Measurements from ENCODE around the gene CLUH.

Gene CLUH

GRCh38 chr17:2734939-2735338 lies 23.4 kb upstream of the CLUH start:
- no peak for DNase-seq
- no peak overlapping the region for H3K23ac ChIP-seq (ENCODE audit: low read length)
- no peak overlapping the region for H2BK12ac ChIP-seq (ENCODE audit: low read length)
- H3K9ac ChIP-seq (ENCODE audit: low read length): peak overlapping the region; percentile 27
- H3K4me3 ChIP-seq (ENCODE audit: low read depth, low read length): no peak overlapping the region
- H2BK5ac ChIP-seq (ENCODE audit: low read depth, low read length, poor library complexity): no peak overlapping the region
- no peak overlapping the region for H2BK120ac ChIP-seq (ENCODE audit: insufficient read depth, low read length, poor library complexity)
- H3K36me3 ChIP-seq (ENCODE audit: control insufficient read depth in 1 of 2, insufficient read depth in 2 of 2, low read length in 2 of 2): no peaks in the 10 kb centered on the region
- H3K27ac ChIP-seq (ENCODE audit: low read depth, low read length): no peak overlapping the region
- no peaks in the 10 kb centered on the region for H3K79me1 ChIP-seq (ENCODE audit: low read length)
- H3K9me3 ChIP-seq (ENCODE audit: insufficient read depth, low read depth, low read length): peaks cover 3% of the 10 kb centered on the region
- WGBS (ENCODE audit: extremely low coverage, insufficient coverage, insufficient read length): no CpG with 5 or more reads among the region's 10 CpGs
- no peaks in the 10 kb centered on the region for H3K27me3 ChIP-seq (ENCODE audit: insufficient read depth, low read length)
- no peak overlapping the region for H2AK5ac ChIP-seq (ENCODE audit: low read length)
- no peak overlapping the region for H3K4me2 ChIP-seq (ENCODE audit: low read length)
- no peak overlapping the region for H3K18ac ChIP-seq (ENCODE audit: low read length)
- H4K12ac ChIP-seq (ENCODE audit: low read depth, low read length): no peak overlapping the region
- no peak overlapping the region for H4K8ac ChIP-seq (ENCODE audit: low read depth, low read length)
- no peaks in the 10 kb centered on the region for H3K79me2 ChIP-seq (ENCODE audit: control insufficient read depth, insufficient read depth, low read length, poor library complexity)
- H3K4ac ChIP-seq (ENCODE audit: low read depth, low read length): no peak overlapping the region
- no peak overlapping the region for H2AFZ ChIP-seq (ENCODE audit: insufficient read depth, low read length, poor library complexity)
- no peaks in the 10 kb centered on the region for H3K4me1 ChIP-seq (ENCODE audit: control insufficient read depth in 1 of 2, insufficient read depth in 2 of 2, low read length in 2 of 2)
- no peak overlapping the region for H4K91ac ChIP-seq (ENCODE audit: low read depth, low read length)
- no peak overlapping the region for H3K14ac ChIP-seq (ENCODE audit: low read length)

- H3K23ac ChIP-seq (ENCODE audit: low read length): no peak overlapping the region
- H3K4ac ChIP-seq (ENCODE audit: low read depth, low read length): no peak overlapping the region
- H2AFZ ChIP-seq (ENCODE audit: insufficient read depth, low read length, poor library complexity): no peak overlapping the region
- no peak overlapping the region for H3K14ac ChIP-seq (ENCODE audit: low read length)
- H4K8ac ChIP-seq (ENCODE audit: low read depth, low read length): no peak overlapping the region
- H2AK5ac ChIP-seq (ENCODE audit: low read length): no peak overlapping the region
- H3K27me3 ChIP-seq (ENCODE audit: insufficient read depth, low read length): no peaks in the 10 kb centered on the region
- H3K9ac ChIP-seq (ENCODE audit: low read length): no peak overlapping the region
- no CpG with 5 or more reads among the region's 10 CpGs for WGBS (ENCODE audit: extremely low coverage, insufficient coverage, insufficient read length)
- H3K79me1 ChIP-seq (ENCODE audit: low read length): no peaks in the 10 kb centered on the region
- no peak overlapping the region for H4K91ac ChIP-seq (ENCODE audit: low read depth, low read length)
- no peaks in the 10 kb centered on the region for H3K36me3 ChIP-seq (ENCODE audit: control insufficient read depth in 1 of 2, insufficient read depth in 2 of 2, low read length in 2 of 2)
- no peak overlapping the region for H3K18ac ChIP-seq (ENCODE audit: low read length)
- no peak overlapping the region for H4K12ac ChIP-seq (ENCODE audit: low read depth, low read length)
- H2BK12ac ChIP-seq (ENCODE audit: low read length): no peak overlapping the region
- H3K4me2 ChIP-seq (ENCODE audit: low read length): no peak overlapping the region
- no peak overlapping the region for H2BK120ac ChIP-seq (ENCODE audit: insufficient read depth, low read length, poor library complexity)
- H2BK5ac ChIP-seq (ENCODE audit: low read depth, low read length, poor library complexity): no peak overlapping the region
- peaks cover 3% of the 10 kb centered on the region for H3K9me3 ChIP-seq (ENCODE audit: insufficient read depth, low read depth, low read length)
- H3K27ac ChIP-seq (ENCODE audit: low read depth, low read length): no peak overlapping the region
- no peaks in the 10 kb centered on the region for H3K4me1 ChIP-seq (ENCODE audit: control insufficient read depth in 1 of 2, insufficient read depth in 2 of 2, low read length in 2 of 2)
- no peaks in the 10 kb centered on the region for H3K79me2 ChIP-seq (ENCODE audit: control insufficient read depth, insufficient read depth, low read length, poor library complexity)
- H3K4me3 ChIP-seq (ENCODE audit: low read depth, low read length): no peak overlapping the region
- no peak for DNase-seq
Observed at GRCh38 chr17:2731807-2732206, 20.2 kb upstream of the CLUH start.

- Histone ChIP-seq H2AK5ac (ENCODE audit: low read length) (no peak overlapping the region), H2BK5ac (ENCODE audit: low read depth, low read length, poor library complexity) (no peak overlapping the region), H3K4me1 (ENCODE audit: control insufficient read depth in 1 of 2, insufficient read depth in 2 of 2, low read length in 2 of 2) (no peaks in the 10 kb centered on the region), H3K79me1 (ENCODE audit: low read length) (no peaks in the 10 kb centered on the region), H3K27ac (ENCODE audit: low read depth, low read length) (no peak overlapping the region), H3K14ac (ENCODE audit: low read length) (no peak overlapping the region), H3K9ac (ENCODE audit: low read length) (no peak overlapping the region), H3K4me2 (ENCODE audit: low read length) (no peak overlapping the region), H2BK12ac (ENCODE audit: low read length) (no peak overlapping the region), H3K18ac (ENCODE audit: low read length) (no peak overlapping the region), H3K23ac (ENCODE audit: low read length) (no peak overlapping the region), H4K91ac (ENCODE audit: low read depth, low read length) (no peak overlapping the region), H3K9me3 (ENCODE audit: insufficient read depth, low read depth, low read length) (peaks cover 3% of the 10 kb centered on the region), H3K36me3 (ENCODE audit: control insufficient read depth in 1 of 2, insufficient read depth in 2 of 2, low read length in 2 of 2) (no peaks in the 10 kb centered on the region), H3K4ac (ENCODE audit: low read depth, low read length) (no peak overlapping the region), H2BK120ac (ENCODE audit: insufficient read depth, low read length, poor library complexity) (no peak overlapping the region), H3K27me3 (ENCODE audit: insufficient read depth, low read length) (no peaks in the 10 kb centered on the region), H4K12ac (ENCODE audit: low read depth, low read length) (no peak overlapping the region), H2AFZ (ENCODE audit: insufficient read depth, low read length, poor library complexity) (no peak overlapping the region), H3K4me3 (ENCODE audit: low read depth, low read length) (no peak overlapping the region), H4K8ac (ENCODE audit: low read depth, low read length) (no peak overlapping the region), H3K79me2 (ENCODE audit: control insufficient read depth, insufficient read depth, low read length, poor library complexity) (no peaks in the 10 kb centered on the region)
- DNase-seq: no peak
- no CpG with 5 or more reads among the region's 17 CpGs for WGBS (ENCODE audit: extremely low coverage, insufficient coverage, insufficient read length)
Observed at GRCh38 chr17:2730764-2731353, 19.3 kb upstream of the CLUH start.

- WGBS (ENCODE audit: extremely low coverage, insufficient coverage, insufficient read length): no CpG with 5 or more reads among the region's 40 CpGs
- H3K4me1 ChIP-seq (ENCODE audit: control insufficient read depth in 1 of 2, insufficient read depth in 2 of 2, low read length in 2 of 2): peaks cover 8 to 14% of the 10 kb centered on the region in 2 experiments
- peaks cover 4% of the 10 kb centered on the region for H3K79me1 ChIP-seq (ENCODE audit: low read length)
- H2AFZ ChIP-seq (ENCODE audit: insufficient read depth, low read length, poor library complexity): no peak overlapping the region
- peak overlapping the region; percentile 86 for H3K4me2 ChIP-seq (ENCODE audit: low read length)
- H3K9me3 ChIP-seq (ENCODE audit: insufficient read depth, low read depth, low read length): peaks cover 2% of the 10 kb centered on the region
- H2BK5ac ChIP-seq (ENCODE audit: low read depth, low read length, poor library complexity): no peak overlapping the region
- H3K27ac ChIP-seq (ENCODE audit: low read depth, low read length): no peak overlapping the region
- DNase-seq: peak; percentile 31 to 57
- H3K79me2 ChIP-seq (ENCODE audit: control insufficient read depth, insufficient read depth, low read length, poor library complexity): no peaks in the 10 kb centered on the region
- no peaks in the 10 kb centered on the region for H3K36me3 ChIP-seq (ENCODE audit: control insufficient read depth in 1 of 2, insufficient read depth in 2 of 2, low read length in 2 of 2)
- no peak overlapping the region for H3K4ac ChIP-seq (ENCODE audit: low read depth, low read length)
- peak overlapping the region; percentile 64 for H3K4me3 ChIP-seq (ENCODE audit: low read depth, low read length)
- H4K12ac ChIP-seq (ENCODE audit: low read depth, low read length): no peak overlapping the region
- H4K8ac ChIP-seq (ENCODE audit: low read depth, low read length): no peak overlapping the region
- no peak overlapping the region for H2BK12ac ChIP-seq (ENCODE audit: low read length)
- peaks cover 3% of the 10 kb centered on the region for H3K27me3 ChIP-seq (ENCODE audit: insufficient read depth, low read length)
- H3K9ac ChIP-seq (ENCODE audit: low read length): no peak overlapping the region
- H3K23ac ChIP-seq (ENCODE audit: low read length): no peak overlapping the region
- no peak overlapping the region for H2AK5ac ChIP-seq (ENCODE audit: low read length)
- no peak overlapping the region for H4K91ac ChIP-seq (ENCODE audit: low read depth, low read length)
- H3K18ac ChIP-seq (ENCODE audit: low read length): no peak overlapping the region
- H3K14ac ChIP-seq (ENCODE audit: low read length): no peak overlapping the region
- H2BK120ac ChIP-seq (ENCODE audit: insufficient read depth, low read length, poor library complexity): no peak overlapping the region
Observed at GRCh38 chr17:2724784-2725164, 13.2 kb upstream of the CLUH start.

Data from trophoblast cell (in vitro differentiated cells and primary cell).